ENCODE data around the gene UBE3A. TPM values are rescaled to one million over a fixed set of nuclear protein-coding genes. Genes with fewer than 3 reads are reported as not detected.

UBE3A gene
- total RNA-seq, 1 experiment from 2014 or later, result 102 TPM

DNA sequence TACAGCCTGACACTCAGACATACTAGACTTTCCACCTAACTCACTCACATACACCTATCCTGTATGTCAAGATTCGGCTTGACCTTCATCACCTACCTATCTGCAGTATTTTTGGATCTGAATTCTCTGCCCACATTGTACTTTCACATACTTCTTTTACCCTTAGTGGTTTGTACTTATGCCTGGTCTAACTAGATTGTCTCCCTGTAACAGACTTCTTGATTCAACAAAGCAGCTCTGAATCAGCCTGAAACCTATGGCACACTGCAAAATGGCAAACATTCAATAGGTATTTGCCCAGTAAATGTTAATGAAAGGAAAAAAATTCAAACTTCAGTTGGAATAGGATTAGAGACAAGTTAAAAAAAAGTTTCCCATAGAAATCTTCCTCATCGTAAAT, 106.5 kb downstream of the UBE3A start:
- ChIA-PET CTCF (no interaction called here), POLR2A (no interaction called here)
- H3K4me3 ChIP-seq (ENCODE audit: low read depth in 2 of 2, low read length in 2 of 2), result no peak overlapping the region
- intact Hi-C loops (cut with micrococcal nuclease; ENCODE audit: unreplicated experiment) (no loop called here), in situ Hi-C loops (cut with HindIII; ENCODE audit: low pct_unique_long_range_greater_than_20kb, low sequenced_read_pairs) (no loop called here)
- no peaks in the 10 kb centered on the region for H3K27me3 ChIP-seq (ENCODE audit: control insufficient read depth, insufficient read depth, low read length)
- no peak overlapping the region for H3K27ac ChIP-seq (ENCODE audit: low read length)
- no peaks in the 10 kb centered on the region for H3K9me3 ChIP-seq (ENCODE audit: control insufficient read depth, insufficient read depth, low read depth, low read length)
- no peaks in the 10 kb centered on the region for H3K4me1 ChIP-seq (ENCODE audit: control insufficient read depth, insufficient read depth, low read length)
- BruUV-seq (replicated peaks), result no TSS peak
- H3K36me3 ChIP-seq (ENCODE audit: control insufficient read depth, insufficient read depth, low read length), result peaks cover 3% of the 10 kb centered on the region; the same call in 1 of the 2 replicates
- ATAC-seq, result no peak
- DNase-seq (ENCODE audit: low read depth, low spot score), result no peak
- TF ChIP-seq, protein P1, sequence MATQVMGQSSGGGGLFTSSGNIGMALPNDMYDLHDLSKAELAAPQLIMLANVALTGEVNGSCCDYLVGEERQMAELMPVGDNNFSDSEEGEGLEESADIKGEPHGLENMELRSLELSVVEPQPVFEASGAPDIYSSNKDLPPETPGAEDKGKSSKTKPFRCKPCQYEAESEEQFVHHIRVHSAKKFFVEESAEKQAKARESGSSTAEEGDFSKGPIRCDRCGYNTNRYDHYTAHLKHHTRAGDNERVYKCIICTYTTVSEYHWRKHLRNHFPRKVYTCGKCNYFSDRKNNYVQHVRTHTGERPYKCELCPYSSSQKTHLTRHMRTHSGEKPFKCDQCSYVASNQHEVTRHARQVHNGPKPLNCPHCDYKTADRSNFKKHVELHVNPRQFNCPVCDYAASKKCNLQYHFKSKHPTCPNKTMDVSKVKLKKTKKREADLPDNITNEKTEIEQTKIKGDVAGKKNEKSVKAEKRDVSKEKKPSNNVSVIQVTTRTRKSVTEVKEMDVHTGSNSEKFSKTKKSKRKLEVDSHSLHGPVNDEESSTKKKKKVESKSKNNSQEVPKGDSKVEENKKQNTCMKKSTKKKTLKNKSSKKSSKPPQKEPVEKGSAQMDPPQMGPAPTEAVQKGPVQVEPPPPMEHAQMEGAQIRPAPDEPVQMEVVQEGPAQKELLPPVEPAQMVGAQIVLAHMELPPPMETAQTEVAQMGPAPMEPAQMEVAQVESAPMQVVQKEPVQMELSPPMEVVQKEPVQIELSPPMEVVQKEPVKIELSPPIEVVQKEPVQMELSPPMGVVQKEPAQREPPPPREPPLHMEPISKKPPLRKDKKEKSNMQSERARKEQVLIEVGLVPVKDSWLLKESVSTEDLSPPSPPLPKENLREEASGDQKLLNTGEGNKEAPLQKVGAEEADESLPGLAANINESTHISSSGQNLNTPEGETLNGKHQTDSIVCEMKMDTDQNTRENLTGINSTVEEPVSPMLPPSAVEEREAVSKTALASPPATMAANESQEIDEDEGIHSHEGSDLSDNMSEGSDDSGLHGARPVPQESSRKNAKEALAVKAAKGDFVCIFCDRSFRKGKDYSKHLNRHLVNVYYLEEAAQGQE (IDR thresholded peaks at IDR 0.05; ENCODE audit: insufficient read depth in 1 of 2, low read depth in 2 of 2, low read length in 1 of 2), result no peak
- no peak for TF ChIP-seq SIN3A (IDR thresholded peaks at IDR 0.05; ENCODE audit: borderline replicate concordance, insufficient read depth, low read depth, low read length)
- no peak for TF ChIP-seq POLR2AphosphoS5 (IDR thresholded peaks at IDR 0.05; ENCODE audit: low read depth, low read length)
- TF ChIP-seq TCF7L2 (IDR thresholded peaks at IDR 0.05; ENCODE audit: low read depth, low read length), result no peak
- TF ChIP-seq, protein P2, sequence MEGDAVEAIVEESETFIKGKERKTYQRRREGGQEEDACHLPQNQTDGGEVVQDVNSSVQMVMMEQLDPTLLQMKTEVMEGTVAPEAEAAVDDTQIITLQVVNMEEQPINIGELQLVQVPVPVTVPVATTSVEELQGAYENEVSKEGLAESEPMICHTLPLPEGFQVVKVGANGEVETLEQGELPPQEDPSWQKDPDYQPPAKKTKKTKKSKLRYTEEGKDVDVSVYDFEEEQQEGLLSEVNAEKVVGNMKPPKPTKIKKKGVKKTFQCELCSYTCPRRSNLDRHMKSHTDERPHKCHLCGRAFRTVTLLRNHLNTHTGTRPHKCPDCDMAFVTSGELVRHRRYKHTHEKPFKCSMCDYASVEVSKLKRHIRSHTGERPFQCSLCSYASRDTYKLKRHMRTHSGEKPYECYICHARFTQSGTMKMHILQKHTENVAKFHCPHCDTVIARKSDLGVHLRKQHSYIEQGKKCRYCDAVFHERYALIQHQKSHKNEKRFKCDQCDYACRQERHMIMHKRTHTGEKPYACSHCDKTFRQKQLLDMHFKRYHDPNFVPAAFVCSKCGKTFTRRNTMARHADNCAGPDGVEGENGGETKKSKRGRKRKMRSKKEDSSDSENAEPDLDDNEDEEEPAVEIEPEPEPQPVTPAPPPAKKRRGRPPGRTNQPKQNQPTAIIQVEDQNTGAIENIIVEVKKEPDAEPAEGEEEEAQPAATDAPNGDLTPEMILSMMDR (IDR thresholded peaks at IDR 0.05), result no peak

DNA sequence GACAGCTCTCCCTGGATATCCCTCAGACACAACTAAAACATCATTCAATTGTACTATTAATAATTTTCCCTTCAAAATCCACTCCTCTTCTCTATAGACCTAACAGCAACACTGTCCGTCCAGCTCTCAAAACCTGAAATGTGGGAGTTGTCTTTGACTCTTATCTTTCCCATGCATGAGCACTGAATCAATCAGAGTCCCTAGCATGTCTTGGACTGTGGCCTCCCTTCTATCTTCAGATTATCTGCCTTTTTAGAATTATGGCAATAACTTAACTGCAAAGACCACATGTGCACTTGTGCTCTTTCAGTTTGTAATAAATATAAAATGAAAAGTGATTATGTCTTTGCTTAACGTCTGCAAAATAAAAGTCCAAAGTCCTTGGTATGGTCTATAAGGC, 107.0 kb downstream of the UBE3A start:
- Histone ChIP-seq H3K36me3 (ENCODE audit: control insufficient read depth, insufficient read depth, low read length) (no peaks in the 10 kb centered on the region), H3K4me1 (ENCODE audit: control insufficient read depth, insufficient read depth, low read length) (no peaks in the 10 kb centered on the region), H3K27me3 (ENCODE audit: control insufficient read depth, insufficient read depth, low read length) (no peaks in the 10 kb centered on the region), H3K27ac (ENCODE audit: low read length) (no peak overlapping the region), H3K9me3 (ENCODE audit: control insufficient read depth, insufficient read depth, low read depth, low read length) (no peaks in the 10 kb centered on the region), H3K4me3 (ENCODE audit: low read depth in 2 of 2, low read length in 2 of 2) (no peak overlapping the region)
- TF ChIP-seq, protein P1 (IDR thresholded peaks at IDR 0.05; ENCODE audit: insufficient read depth in 1 of 2, low read depth in 2 of 2, low read length in 1 of 2), result no peak
- TF ChIP-seq SIN3A (IDR thresholded peaks at IDR 0.05; ENCODE audit: borderline replicate concordance, insufficient read depth, low read depth, low read length) (no peak), POLR2AphosphoS5 (IDR thresholded peaks at IDR 0.05; ENCODE audit: low read depth, low read length) (no peak), TCF7L2 (IDR thresholded peaks at IDR 0.05; ENCODE audit: low read depth, low read length) (no peak)
- TF ChIP-seq, protein P2 (IDR thresholded peaks at IDR 0.05), result no peak
- CTCF ChIA-PET, result no interaction called here
- ATAC-seq (no peak), DNase-seq (ENCODE audit: low read depth, low spot score) (no peak)
- POLR2A ChIA-PET, result no interaction called here
- intact Hi-C loops (cut with micrococcal nuclease; ENCODE audit: unreplicated experiment) (no loop called here), in situ Hi-C loops (cut with HindIII; ENCODE audit: low pct_unique_long_range_greater_than_20kb, low sequenced_read_pairs) (no loop called here)
- BruUV-seq (replicated peaks), result no TSS peak

Data from Panc1 (cell line).